ENCODE results near the gene ZNF143. TPM values are rescaled to one million over a fixed set of nuclear protein-coding genes. Genes with fewer than 3 reads are reported as not detected.

The ZNF143 gene
- total and polyA plus RNA-seq, 2 of the 13 experiments (the other 11 are each of a cell fraction or from before 2014, with no cell fraction given), result 22.4 to 35.6 TPM

- TF ChIP-seq PRDM15 (CRISPR knock-in tag; IDR thresholded peaks at IDR 0.05) (peak; percentile 36; the same call in 1 of the 2 replicates), STAT5B (CRISPR knock-in tag; IDR thresholded peaks at IDR 0.05) (no peak), ZNF281 (CRISPR knock-in tag; IDR thresholded peaks at IDR 0.05; ENCODE audit: borderline replicate concordance) (peak; percentile 22; the same call in 1 of the 2 replicates), GATAD2A (CRISPR knock-in tag; IDR thresholded peaks at IDR 0.05) (peak; percentile 58), GTF3A (CRISPR knock-in tag; conservative IDR thresholded peaks at IDR 0.05) (no peak), ADNP (CRISPR knock-in tag; IDR thresholded peaks at IDR 0.05) (peak; percentile 50; the same call in 1 of the 2 replicates), SNAI1 (CRISPR knock-in tag; IDR thresholded peaks at IDR 0.05; ENCODE audit: borderline replicate concordance) (no peak), ZBTB7B (CRISPR knock-in tag; IDR thresholded peaks at IDR 0.05) (0 out of 2 replicates have a peak, but pooled peaks have one; percentile 35), LCORL (IDR thresholded peaks at IDR 0.05) (no peak), LCORL (CRISPR knock-in tag; IDR thresholded peaks at IDR 0.05) (no peak), ZNF317 (CRISPR knock-in tag; IDR thresholded peaks at IDR 0.05) (0 out of 2 replicates have a peak, but pooled peaks have one; percentile 20), ZNF552 (CRISPR knock-in tag; IDR thresholded peaks at IDR 0.05; ENCODE audit: borderline replicate concordance) (no peak), HMGXB4 (CRISPR knock-in tag; IDR thresholded peaks at IDR 0.05; ENCODE audit: borderline replicate concordance in 1 of 2, low read depth in 1 of 2) (peak; percentile 35 to 81; a peak in 1 of 4 replicates), ZMYM4 (CRISPR knock-in tag; IDR thresholded peaks at IDR 0.05) (peak; percentile 54; the same call in 1 of the 2 replicates), FOXM1 (CRISPR knock-in tag; IDR thresholded peaks at IDR 0.05) (no peak), POGZ (CRISPR knock-in tag; IDR thresholded peaks at IDR 0.05) (0 out of 2 replicates have a peak, but pooled peaks have one; percentile 18), ZNF225 (CRISPR knock-in tag; IDR thresholded peaks at IDR 0.05) (no peak), SOX6 (IDR thresholded peaks at IDR 0.05) (no peak), SOX6 (CRISPR knock-in tag; IDR thresholded peaks at IDR 0.05) (0 out of 2 replicates have a peak, but pooled peaks have one; percentile 20), NKX3-1 (CRISPR knock-in tag; IDR thresholded peaks at IDR 0.05) (no peak), CEBPB (IDR thresholded peaks at IDR 0.05; ENCODE audit: borderline replicate concordance, low read depth, low read length) (peak; percentile 54; the same call in 1 of the 2 replicates), SAP130 (CRISPR knock-in tag; IDR thresholded peaks at IDR 0.05; ENCODE audit: low read depth) (0 out of 2 replicates have a peak, but pooled peaks have one; percentile 27), GATA4 (IDR thresholded peaks at IDR 0.05; ENCODE audit: borderline replicate concordance, low read depth) (no peak), SP2 (CRISPR knock-in tag; IDR thresholded peaks at IDR 0.05) (no peak)
Measured at GRCh38 chr11:9535189-9535781, 74.5 kb downstream of the ZNF143 start (continued).
